Neural cell (in vitro differentiated cells): ENCODE results near the gene STAT6. TPM values are rescaled to one million over a fixed set of nuclear protein-coding genes. Genes with fewer than 3 reads are reported as not detected.

ENCODE experiments used
- H2AFZ ChIP-seq: fragments of 200-600, 300-800 bp; sonication (generic), shearing (Covaris generic); 2 replicates; pipeline ENCODE4 v1.6.0; 2014; ENCODE audit warnings: low read depth, mild to moderate bottlenecking, antibody characterized with exemption, low read length, moderate library complexity
- H3F3A ChIP-seq: fragments of 200-600 bp; shearing (Covaris generic); 2 replicates; pipeline ENCODE4 v1.6.1; 2016; ENCODE audit warnings: mild to moderate bottlenecking, moderate library complexity, mixed read lengths, antibody characterized with exemption, low read length; ENCODE audit not compliant: insufficient read depth, poor library complexity, severe bottlenecking
- H3K27ac ChIP-seq: fragments of 200-600, 300-800 bp; sonication (generic), shearing (Covaris generic); 2 replicates; pipeline ENCODE4 v1.5.1; 2014; ENCODE audit warnings: mild to moderate bottlenecking, low read length, moderate library complexity
- H3K27me3 ChIP-seq: fragments of 300-800, 200-600 bp; sonication (generic), shearing (Covaris generic); 2 replicates; pipeline ENCODE4 v1.6.0; 2014; ENCODE audit warnings: mild to moderate bottlenecking, low read depth, low read length, moderate library complexity; ENCODE audit not compliant: insufficient read depth
- H3K36me3 ChIP-seq: fragments of 300-800, 200-600 bp; sonication (generic), shearing (Covaris generic); 2 replicates; pipeline ENCODE4 v1.5.1; 2014; ENCODE audit warnings: mild to moderate bottlenecking, antibody characterized with exemption, low read length, moderate library complexity; ENCODE audit not compliant: insufficient read depth
- H3K4me2 ChIP-seq: fragments of 300-800, 200-600 bp; sonication (generic), shearing (Covaris generic); 2 replicates; pipeline ENCODE4 v1.6.0; 2014; ENCODE audit warnings: mild to moderate bottlenecking, low read length
- H3K4me3 ChIP-seq: fragments of 300-800, 200-600 bp; sonication (generic), shearing (Covaris generic); 2 replicates; pipeline ENCODE4 v1.5.1; 2014; ENCODE audit warnings: mild to moderate bottlenecking, low read length, moderate library complexity
- H3K79me2 ChIP-seq: fragments of 200-600 bp; shearing (Covaris generic); replicated peaks from 2 replicates; pipeline ENCODE4 v1.6.0; 2014; ENCODE audit warnings: mild to moderate bottlenecking, low read length, moderate library complexity; ENCODE audit not compliant: insufficient read depth
- H3K9ac ChIP-seq: fragments of 300-800, 200-600 bp; sonication (generic), shearing (Covaris generic); 2 replicates; pipeline ENCODE4 v1.6.1; 2016; ENCODE audit warnings: mild to moderate bottlenecking, low read length, mixed read lengths
- H3K9me2 ChIP-seq: fragments of 200-600 bp; shearing (Covaris generic); 2 replicates; pipeline ENCODE4 v1.6.1; 2016; ENCODE audit warnings: mild to moderate bottlenecking, low read length, mixed read lengths; ENCODE audit not compliant: insufficient read depth
- H3K9me3 ChIP-seq: fragments of 200-600, 300-800 bp; sonication (generic), shearing (Covaris generic); 2 replicates; pipeline ENCODE4 v1.6.1; 2016; ENCODE audit warnings: mild to moderate bottlenecking, mixed run types, low read length, moderate library complexity, mixed read lengths
- H4K20me1 ChIP-seq: fragments of 200-600 bp; shearing (Covaris generic); 2 replicates; pipeline ENCODE4 v1.6.1; 2016; ENCODE audit warnings: mild to moderate bottlenecking, mixed run types; ENCODE audit not compliant: insufficient read depth
- EP300 ChIP-seq: fragments of 450-650 bp; conservative IDR thresholded peaks from 2 replicates; pipeline ENCODE4 v1.6.1; 2014; ENCODE audit warnings: antibody characterized with exemption, mild to moderate bottlenecking, moderate library complexity; ENCODE audit not compliant: poor library complexity, severe bottlenecking
- EZH2 ChIP-seq: fragments of 200-600, 300-800 bp; shearing (Covaris generic), sonication (generic); IDR thresholded peaks from 2 replicates; pipeline ENCODE4 v1.6.1; 2014; ENCODE audit warnings: antibody characterized with exemption, low read length, borderline replicate concordance, mild to moderate bottlenecking; ENCODE audit not compliant: insufficient read depth, poor library complexity, severe bottlenecking
- MXI1 ChIP-seq: fragments of 450-650 bp; conservative IDR thresholded peaks from 2 replicates; pipeline ENCODE4 v1.6.1; 2014; ENCODE audit warnings: antibody characterized with exemption, mild to moderate bottlenecking; ENCODE audit not compliant: poor library complexity, severe bottlenecking
- POLR2AphosphoS5 ChIP-seq: IDR thresholded peaks from 2 replicates; pipeline ENCODE4 v1.6.1; 2012
- RAD21 ChIP-seq: fragments of 450-650 bp; conservative IDR thresholded peaks from 2 replicates; pipeline ENCODE4 v1.6.1; 2014; ENCODE audit warnings: antibody characterized with exemption, mild to moderate bottlenecking, moderate library complexity
- SMC3 ChIP-seq: fragments of 450-650 bp; conservative IDR thresholded peaks from 2 replicates; pipeline ENCODE4 v1.6.1; 2014; ENCODE audit warnings: antibody characterized with exemption, mild to moderate bottlenecking, moderate library complexity; ENCODE audit not compliant: poor library complexity
- TAF1 ChIP-seq: IDR thresholded peaks from 2 replicates; pipeline ENCODE4 v1.6.1; 2012; ENCODE audit warnings: low read depth
- polyA plus RNA-seq: library from polyadenylated mRNA; depleted of rRNA; stranded (reverse); fragments of >200 nt; gene quantifications from 2 replicates; pipeline ENCODE4 v1.2.3, GENCODE V29; 2014
- TF ChIP-seq, protein P1 (sequence below): fragments of 450-650 bp; IDR thresholded peaks from 2 replicates; pipeline ENCODE4 v1.5.1; 2014; ENCODE audit warnings: antibody characterized with exemption, mild to moderate bottlenecking, moderate library complexity; ENCODE audit not compliant: poor library complexity, severe bottlenecking
- TF ChIP-seq, protein P2 (sequence below): IDR thresholded peaks from 2 replicates; pipeline ENCODE4 v1.6.1; 2012; ENCODE audit warnings: borderline replicate concordance

The STAT6 gene
- polyA plus RNA-seq, 1 donor from 2014 or later, result not detected

DNA sequence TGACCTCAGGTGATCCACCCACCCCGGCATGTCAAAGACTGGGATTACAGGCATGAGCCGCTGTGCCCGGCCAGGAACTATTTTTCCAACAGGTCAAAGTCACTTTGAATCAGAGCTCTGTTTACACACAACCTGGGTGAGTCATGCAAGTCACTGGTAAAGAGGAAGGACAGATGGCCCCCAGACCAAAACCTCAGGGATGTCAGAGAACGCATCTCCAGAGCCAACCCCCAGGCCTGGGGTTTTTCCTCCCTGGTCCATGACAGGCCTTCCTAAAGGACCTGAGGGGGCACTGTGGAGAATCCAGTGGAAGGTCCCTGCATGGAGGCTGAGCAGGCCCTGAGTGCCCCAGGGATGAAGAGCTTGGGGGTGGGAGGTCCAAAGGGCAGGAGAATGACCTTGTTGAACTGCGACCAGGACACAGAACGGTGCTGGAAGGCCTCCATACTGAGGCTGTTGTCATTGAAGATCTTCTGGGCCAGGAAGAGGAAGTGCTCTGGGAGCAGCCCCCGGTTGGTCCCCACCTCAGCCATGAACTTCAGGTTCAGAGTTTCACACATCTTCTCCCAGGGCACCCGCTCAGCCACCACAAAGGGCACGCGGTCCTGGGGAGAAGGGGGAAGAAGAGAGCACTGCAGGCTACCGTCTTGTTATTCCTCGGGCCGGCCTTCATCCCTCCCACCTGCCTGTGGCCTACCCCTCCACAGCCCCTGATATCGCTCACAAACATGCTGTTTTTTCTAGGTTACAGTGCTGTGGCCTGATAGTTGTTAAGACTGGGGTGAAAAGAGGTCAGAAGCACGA, 9.1 kb downstream of the STAT6 start:
- TF ChIP-seq RAD21 (no peak), MXI1 (no peak), TAF1 (no peak), SMC3 (no peak), POLR2AphosphoS5 (no peak), EP300 (no peak), EZH2 (no peak)
- TF ChIP-seq, protein P1, sequence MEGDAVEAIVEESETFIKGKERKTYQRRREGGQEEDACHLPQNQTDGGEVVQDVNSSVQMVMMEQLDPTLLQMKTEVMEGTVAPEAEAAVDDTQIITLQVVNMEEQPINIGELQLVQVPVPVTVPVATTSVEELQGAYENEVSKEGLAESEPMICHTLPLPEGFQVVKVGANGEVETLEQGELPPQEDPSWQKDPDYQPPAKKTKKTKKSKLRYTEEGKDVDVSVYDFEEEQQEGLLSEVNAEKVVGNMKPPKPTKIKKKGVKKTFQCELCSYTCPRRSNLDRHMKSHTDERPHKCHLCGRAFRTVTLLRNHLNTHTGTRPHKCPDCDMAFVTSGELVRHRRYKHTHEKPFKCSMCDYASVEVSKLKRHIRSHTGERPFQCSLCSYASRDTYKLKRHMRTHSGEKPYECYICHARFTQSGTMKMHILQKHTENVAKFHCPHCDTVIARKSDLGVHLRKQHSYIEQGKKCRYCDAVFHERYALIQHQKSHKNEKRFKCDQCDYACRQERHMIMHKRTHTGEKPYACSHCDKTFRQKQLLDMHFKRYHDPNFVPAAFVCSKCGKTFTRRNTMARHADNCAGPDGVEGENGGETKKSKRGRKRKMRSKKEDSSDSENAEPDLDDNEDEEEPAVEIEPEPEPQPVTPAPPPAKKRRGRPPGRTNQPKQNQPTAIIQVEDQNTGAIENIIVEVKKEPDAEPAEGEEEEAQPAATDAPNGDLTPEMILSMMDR, result no peak
- TF ChIP-seq, protein P2, sequence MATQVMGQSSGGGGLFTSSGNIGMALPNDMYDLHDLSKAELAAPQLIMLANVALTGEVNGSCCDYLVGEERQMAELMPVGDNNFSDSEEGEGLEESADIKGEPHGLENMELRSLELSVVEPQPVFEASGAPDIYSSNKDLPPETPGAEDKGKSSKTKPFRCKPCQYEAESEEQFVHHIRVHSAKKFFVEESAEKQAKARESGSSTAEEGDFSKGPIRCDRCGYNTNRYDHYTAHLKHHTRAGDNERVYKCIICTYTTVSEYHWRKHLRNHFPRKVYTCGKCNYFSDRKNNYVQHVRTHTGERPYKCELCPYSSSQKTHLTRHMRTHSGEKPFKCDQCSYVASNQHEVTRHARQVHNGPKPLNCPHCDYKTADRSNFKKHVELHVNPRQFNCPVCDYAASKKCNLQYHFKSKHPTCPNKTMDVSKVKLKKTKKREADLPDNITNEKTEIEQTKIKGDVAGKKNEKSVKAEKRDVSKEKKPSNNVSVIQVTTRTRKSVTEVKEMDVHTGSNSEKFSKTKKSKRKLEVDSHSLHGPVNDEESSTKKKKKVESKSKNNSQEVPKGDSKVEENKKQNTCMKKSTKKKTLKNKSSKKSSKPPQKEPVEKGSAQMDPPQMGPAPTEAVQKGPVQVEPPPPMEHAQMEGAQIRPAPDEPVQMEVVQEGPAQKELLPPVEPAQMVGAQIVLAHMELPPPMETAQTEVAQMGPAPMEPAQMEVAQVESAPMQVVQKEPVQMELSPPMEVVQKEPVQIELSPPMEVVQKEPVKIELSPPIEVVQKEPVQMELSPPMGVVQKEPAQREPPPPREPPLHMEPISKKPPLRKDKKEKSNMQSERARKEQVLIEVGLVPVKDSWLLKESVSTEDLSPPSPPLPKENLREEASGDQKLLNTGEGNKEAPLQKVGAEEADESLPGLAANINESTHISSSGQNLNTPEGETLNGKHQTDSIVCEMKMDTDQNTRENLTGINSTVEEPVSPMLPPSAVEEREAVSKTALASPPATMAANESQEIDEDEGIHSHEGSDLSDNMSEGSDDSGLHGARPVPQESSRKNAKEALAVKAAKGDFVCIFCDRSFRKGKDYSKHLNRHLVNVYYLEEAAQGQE, result no peak
- Histone ChIP-seq H3K79me2 (no peaks in the 10 kb centered on the region), H3K4me3 (no peak overlapping the region), H3F3A (no peaks in the 10 kb centered on the region), H3K9me3 (no peaks in the 10 kb centered on the region), H3K27ac (no peak overlapping the region), H3K9me2 (no peaks in the 10 kb centered on the region), H2AFZ (no peak overlapping the region), H3K27me3 (no peaks in the 10 kb centered on the region), H3K4me2 (no peak overlapping the region), H3K36me3 (no peaks in the 10 kb centered on the region), H3K9ac (no peak overlapping the region), H4K20me1 (no peaks in the 10 kb centered on the region)

DNA sequence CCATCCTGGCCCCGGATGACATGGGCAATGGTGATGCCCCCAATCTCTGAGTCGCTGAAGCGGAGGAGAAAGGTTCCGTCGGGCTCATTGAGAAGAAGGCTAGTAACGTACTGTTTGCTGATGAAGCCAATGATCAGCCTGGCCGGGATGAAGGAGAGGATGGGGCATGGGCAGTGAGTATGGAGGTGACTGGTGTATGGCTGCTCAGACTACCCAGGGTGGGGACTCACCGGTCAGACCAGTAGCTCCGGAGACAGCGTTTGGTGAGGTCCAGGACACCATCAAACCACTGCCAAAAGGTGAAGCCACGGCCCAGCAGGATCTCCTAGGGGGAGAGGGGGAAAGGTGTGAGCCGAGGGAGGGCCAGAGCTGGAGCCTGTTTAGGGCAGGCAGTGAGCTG, 11.4 kb downstream of the STAT6 start:
- Histone ChIP-seq H3K9me2 (no peaks in the 10 kb centered on the region), H4K20me1 (no peaks in the 10 kb centered on the region), H3F3A (no peaks in the 10 kb centered on the region), H3K27me3 (no peaks in the 10 kb centered on the region), H3K36me3 (no peaks in the 10 kb centered on the region), H3K4me3 (no peak overlapping the region), H2AFZ (no peak overlapping the region), H3K9me3 (no peaks in the 10 kb centered on the region), H3K79me2 (no peaks in the 10 kb centered on the region), H3K27ac (no peak overlapping the region), H3K4me2 (no peak overlapping the region), H3K9ac (no peak overlapping the region)
- no peak for TF ChIP-seq RAD21
- no peak for TF ChIP-seq POLR2AphosphoS5
- TF ChIP-seq, protein P1, result no peak
- TF ChIP-seq, protein P2, result no peak
- no peak for TF ChIP-seq EP300
- no peak for TF ChIP-seq SMC3
- no peak for TF ChIP-seq TAF1
- TF ChIP-seq EZH2, result no peak
- TF ChIP-seq MXI1, result no peak
